Panc1 (cell line): ENCODE measurements around the gene WNK1. TPM values are rescaled to one million over a fixed set of nuclear protein-coding genes. Genes with fewer than 3 reads are reported as not detected.

Experiments used
- ATAC-seq: fragments of 200-7000 bp; cut with Tn5 transposase; 2 replicates; pipeline ENCODE4 v1.9.1; 2020; ENCODE audit warnings: mild to moderate bottlenecking, moderate library complexity
- BruUV-seq: library from RNA; stranded (reverse); fragments of 400-500 nt; replicated peaks from 2 replicates; lab custom pipeline; 2021; lab: Mats Ljungman, UMichigan
- CTCF ChIA-PET: fragments of 300-600 bp; sonication (Branson Sonifier 250); formaldehyde crosslinking; loops from one replicate; lab custom pipeline; 2022; ENCODE audit warnings: antibody characterized with exemption; lab: Charles Lee
- POLR2A ChIA-PET: fragments of 300-600 bp; sonication (Branson Sonifier 250); formaldehyde crosslinking; loops from one replicate; lab custom pipeline; 2022; ENCODE audit warnings: antibody characterized with exemption; lab: Charles Lee
- DNase-seq: peaks from one replicate; pipeline ENCODE4 v3.0.0-alpha.2; 2010; ENCODE audit warnings: low read depth, low spot score
- H3K27ac ChIP-seq: 2 replicates; pipeline ENCODE4 v1.5.1; 2011; ENCODE audit warnings: mild to moderate bottlenecking, low read length, inconsistent platforms
- H3K27me3 ChIP-seq: fragments of 200-500 bp; sonication (Bioruptor generic); 2 replicates; pipeline ENCODE4 v1.6.0; 2014; ENCODE audit warnings: low read length, inconsistent platforms; ENCODE audit not compliant: control insufficient read depth, insufficient read depth
- H3K36me3 ChIP-seq: fragments of 200-500 bp; sonication (Bioruptor generic); 2 replicates; pipeline ENCODE4 v1.5.1; 2014; ENCODE audit warnings: inconsistent platforms, mild to moderate bottlenecking, low read length, moderate library complexity; ENCODE audit not compliant: control insufficient read depth, insufficient read depth
- H3K4me1 ChIP-seq: 2 replicates; pipeline ENCODE4 v1.5.1; 2011; ENCODE audit warnings: inconsistent platforms, mild to moderate bottlenecking, low read length, moderate library complexity; ENCODE audit not compliant: control insufficient read depth, insufficient read depth
- H3K4me3 ChIP-seq, 2 experiments: 2 replicates each; pipeline ENCODE4 v1.5.1; 2011 to 2012; ENCODE audit warnings: low read depth in 2 of 2, low read length in 2 of 2, mild to moderate bottlenecking in 2 of 2, inconsistent platforms in 1 of 2, moderate library complexity in 1 of 2
- H3K9me3 ChIP-seq: fragments of 200-500 bp; sonication (Bioruptor generic); 2 replicates; pipeline ENCODE4 v1.5.1; 2014; ENCODE audit warnings: low read depth, mild to moderate bottlenecking, inconsistent platforms, low read length, moderate library complexity; ENCODE audit not compliant: control insufficient read depth, insufficient read depth
- POLR2AphosphoS5 ChIP-seq: IDR thresholded peaks from 2 replicates; pipeline ENCODE4 v1.6.1; 2012; ENCODE audit warnings: mild to moderate bottlenecking, low read depth, low read length, moderate library complexity
- SIN3A ChIP-seq: IDR thresholded peaks from 2 replicates; pipeline ENCODE4 v1.6.1; 2012; ENCODE audit warnings: low read depth, mild to moderate bottlenecking, low read length, moderate library complexity, borderline replicate concordance; ENCODE audit not compliant: insufficient read depth
- TCF7L2 ChIP-seq: IDR thresholded peaks from 2 replicates; pipeline ENCODE4 v1.6.1; 2011; ENCODE audit warnings: mild to moderate bottlenecking, low read depth, low read length, inconsistent platforms
- in situ Hi-C: cut with HindIII; loops from 2 replicates; pipeline ENCODE4 v1.10.0; 2016; ENCODE audit warnings: low sequenced_read_pairs, low pct_unique_long_range_greater_than_20kb
- intact Hi-C: fragments of 100-400 bp; cut with micrococcal nuclease; formaldehyde crosslinking; loops from one replicate; pipeline ENCODE4 v1.10.0; 2022; ENCODE audit not compliant: unreplicated experiment
- total RNA-seq: library from RNA; stranded (reverse); gene quantifications from one replicate; pipeline ENCODE4 v1.2.1, GENCODE V29; 2021; ENCODE audit not compliant: unreplicated experiment
- TF ChIP-seq, protein P1 (sequence below), 2 experiments: IDR thresholded peaks; 2 replicates each; pipeline ENCODE4 v1.6.1; 2011 to 2012; ENCODE audit warnings: low read depth in 2 of 2, control low read depth in 1 of 2, low read length in 1 of 2, mild to moderate bottlenecking in 1 of 2, moderate library complexity in 1 of 2; ENCODE audit not compliant: insufficient read depth in 1 of 2
- TF ChIP-seq, protein P2 (sequence below): fragments of 450-650 bp; IDR thresholded peaks from 2 replicates; pipeline ENCODE4 v1.5.1; 2017; ENCODE audit warnings: mild to moderate bottlenecking

The WNK1 gene
- total RNA-seq, 1 experiment from 2014 or later = 181 TPM

DNA sequence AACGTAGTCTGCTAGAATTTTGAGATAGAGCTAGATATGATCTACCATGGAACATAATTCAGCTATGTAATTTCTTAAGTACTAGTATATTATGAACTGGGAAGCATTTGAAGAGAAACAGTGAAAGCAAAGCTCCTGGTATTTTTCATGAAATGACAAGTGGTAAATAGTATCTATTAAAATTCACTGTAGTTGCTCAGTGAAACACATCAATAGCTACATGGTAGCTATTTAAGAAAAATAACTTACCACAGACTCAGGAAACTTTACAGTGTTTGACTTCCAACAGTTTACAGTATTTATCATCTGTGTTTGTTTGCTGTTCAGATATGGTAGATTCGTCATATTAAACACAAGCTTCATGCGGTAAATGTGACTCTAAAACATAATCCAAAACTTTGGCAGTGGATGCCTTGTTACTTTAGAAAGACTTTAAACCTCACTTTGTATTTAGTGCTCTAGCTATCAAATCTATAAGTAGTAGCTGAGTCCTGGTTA lies 25.2 kb downstream of the WNK1 start:
- H3K4me3 ChIP-seq = no peak overlapping the region
- in situ Hi-C loops (no loop called here), intact Hi-C loops (no loop called here)
- ATAC-seq = no peak
- no TSS peak for BruUV-seq
- no peak for DNase-seq
- CTCF ChIA-PET = interaction anchor here (0.6 kb wide), 1 partner anchor 26 kb away, joined by 4 read pairs; no protein-coding TSS in a partner anchor
- H3K9me3 ChIP-seq = no peaks in the 10 kb centered on the region
- peaks cover 73% of the 10 kb centered on the region for H3K4me1 ChIP-seq
- TF ChIP-seq TCF7L2 = no peak
- TF ChIP-seq, protein P1, sequence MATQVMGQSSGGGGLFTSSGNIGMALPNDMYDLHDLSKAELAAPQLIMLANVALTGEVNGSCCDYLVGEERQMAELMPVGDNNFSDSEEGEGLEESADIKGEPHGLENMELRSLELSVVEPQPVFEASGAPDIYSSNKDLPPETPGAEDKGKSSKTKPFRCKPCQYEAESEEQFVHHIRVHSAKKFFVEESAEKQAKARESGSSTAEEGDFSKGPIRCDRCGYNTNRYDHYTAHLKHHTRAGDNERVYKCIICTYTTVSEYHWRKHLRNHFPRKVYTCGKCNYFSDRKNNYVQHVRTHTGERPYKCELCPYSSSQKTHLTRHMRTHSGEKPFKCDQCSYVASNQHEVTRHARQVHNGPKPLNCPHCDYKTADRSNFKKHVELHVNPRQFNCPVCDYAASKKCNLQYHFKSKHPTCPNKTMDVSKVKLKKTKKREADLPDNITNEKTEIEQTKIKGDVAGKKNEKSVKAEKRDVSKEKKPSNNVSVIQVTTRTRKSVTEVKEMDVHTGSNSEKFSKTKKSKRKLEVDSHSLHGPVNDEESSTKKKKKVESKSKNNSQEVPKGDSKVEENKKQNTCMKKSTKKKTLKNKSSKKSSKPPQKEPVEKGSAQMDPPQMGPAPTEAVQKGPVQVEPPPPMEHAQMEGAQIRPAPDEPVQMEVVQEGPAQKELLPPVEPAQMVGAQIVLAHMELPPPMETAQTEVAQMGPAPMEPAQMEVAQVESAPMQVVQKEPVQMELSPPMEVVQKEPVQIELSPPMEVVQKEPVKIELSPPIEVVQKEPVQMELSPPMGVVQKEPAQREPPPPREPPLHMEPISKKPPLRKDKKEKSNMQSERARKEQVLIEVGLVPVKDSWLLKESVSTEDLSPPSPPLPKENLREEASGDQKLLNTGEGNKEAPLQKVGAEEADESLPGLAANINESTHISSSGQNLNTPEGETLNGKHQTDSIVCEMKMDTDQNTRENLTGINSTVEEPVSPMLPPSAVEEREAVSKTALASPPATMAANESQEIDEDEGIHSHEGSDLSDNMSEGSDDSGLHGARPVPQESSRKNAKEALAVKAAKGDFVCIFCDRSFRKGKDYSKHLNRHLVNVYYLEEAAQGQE (IDR thresholded peaks at IDR 0.05; ENCODE audit: insufficient read depth in 1 of 2, low read depth in 2 of 2, low read length in 1 of 2) = no peak
- no peak for TF ChIP-seq SIN3A
- TF ChIP-seq, protein P2, sequence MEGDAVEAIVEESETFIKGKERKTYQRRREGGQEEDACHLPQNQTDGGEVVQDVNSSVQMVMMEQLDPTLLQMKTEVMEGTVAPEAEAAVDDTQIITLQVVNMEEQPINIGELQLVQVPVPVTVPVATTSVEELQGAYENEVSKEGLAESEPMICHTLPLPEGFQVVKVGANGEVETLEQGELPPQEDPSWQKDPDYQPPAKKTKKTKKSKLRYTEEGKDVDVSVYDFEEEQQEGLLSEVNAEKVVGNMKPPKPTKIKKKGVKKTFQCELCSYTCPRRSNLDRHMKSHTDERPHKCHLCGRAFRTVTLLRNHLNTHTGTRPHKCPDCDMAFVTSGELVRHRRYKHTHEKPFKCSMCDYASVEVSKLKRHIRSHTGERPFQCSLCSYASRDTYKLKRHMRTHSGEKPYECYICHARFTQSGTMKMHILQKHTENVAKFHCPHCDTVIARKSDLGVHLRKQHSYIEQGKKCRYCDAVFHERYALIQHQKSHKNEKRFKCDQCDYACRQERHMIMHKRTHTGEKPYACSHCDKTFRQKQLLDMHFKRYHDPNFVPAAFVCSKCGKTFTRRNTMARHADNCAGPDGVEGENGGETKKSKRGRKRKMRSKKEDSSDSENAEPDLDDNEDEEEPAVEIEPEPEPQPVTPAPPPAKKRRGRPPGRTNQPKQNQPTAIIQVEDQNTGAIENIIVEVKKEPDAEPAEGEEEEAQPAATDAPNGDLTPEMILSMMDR = no peak
- no peak for TF ChIP-seq POLR2AphosphoS5
- H3K27ac ChIP-seq = peak overlapping the region; percentile 13; the same call in 1 of the 2 replicates
- H3K36me3 ChIP-seq = no peaks in the 10 kb centered on the region
- POLR2A ChIA-PET = no interaction called here
- no peaks in the 10 kb centered on the region for H3K27me3 ChIP-seq

GRCh38 chr12:778615-779014 lies 26.2 kb downstream of the WNK1 start:
- H3K4me1 ChIP-seq = peaks cover 67% of the 10 kb centered on the region
- ATAC-seq = no peak
- intact Hi-C loops = no loop called here

More at GRCh38 chr12:778615-779014, 26.2 kb downstream of the WNK1 start:
- CTCF ChIA-PET = no interaction called here
- Histone ChIP-seq H3K36me3 (no peaks in the 10 kb centered on the region), H3K27ac (peak overlapping the region; percentile 49), H3K27me3 (no peaks in the 10 kb centered on the region), H3K4me3 (no peak overlapping the region), H3K9me3 (no peaks in the 10 kb centered on the region)
- DNase-seq = no peak
- in situ Hi-C loops = no loop called here
- no peak for TF ChIP-seq SIN3A
- TF ChIP-seq TCF7L2 = no peak
- TF ChIP-seq, protein P2 = no peak
- no peak for TF ChIP-seq POLR2AphosphoS5
- TF ChIP-seq, protein P1 (IDR thresholded peaks at IDR 0.05; ENCODE audit: insufficient read depth in 1 of 2, low read depth in 2 of 2, low read length in 1 of 2) = no peak
- POLR2A ChIA-PET = no interaction called here
- BruUV-seq = no TSS peak
